Upper lobe of left lung (tissue), 6 donors: ENCODE data around the gene REELD1. TPM values are rescaled to one million over a fixed set of nuclear protein-coding genes. Genes with fewer than 3 reads are reported as not detected.

Experiments used
- ATAC-seq, 2 donors: fragments of 200-7000 bp; cut with Tn5 transposase; one replicate each; pipeline ENCODE4 v1.9.1; 2022; ENCODE audit warnings: mild to moderate bottlenecking in 2 of 2, moderate library complexity in 2 of 2; ENCODE audit not compliant: low FRiP score in 2 of 2
- DNase-seq, 2 donors: peaks; one replicate each; pipeline ENCODE4 v3.0.0-alpha.2; 2019 to 2020
- H3K27ac ChIP-seq, 4 donors: fragments of 200-600 bp; sonication (generic); one replicate each; pipeline ENCODE4 v1.5.1; 2016 to 2019
- H3K27me3 ChIP-seq, 4 donors: fragments of 200-600 bp; sonication (generic); one replicate each; pipeline ENCODE4 v1.5.1; 2017 to 2019
- H3K36me3 ChIP-seq, 4 donors: fragments of 200-600 bp; sonication (generic); one replicate each; pipeline ENCODE4 v1.5.1; 2016 to 2019
- H3K4me1 ChIP-seq, 4 donors: fragments of 200-600 bp; sonication (generic); one replicate each; pipeline ENCODE4 v1.5.1; 2018 to 2019
- H3K4me3 ChIP-seq, 4 donors: fragments of 200-600 bp; sonication (generic); one replicate each; pipeline ENCODE4 v1.5.1; 2017 to 2019; ENCODE audit warnings: mild to moderate bottlenecking in 2 of 4, moderate library complexity in 1 of 4
- H3K9me3 ChIP-seq, 4 donors: fragments of 200-600 bp; sonication (generic); one replicate each; pipeline ENCODE4 v1.5.1; 2018 to 2019
- CTCF ChIP-seq, 6 experiments: fragments of 450-650 bp in 4 of 6; fragments of 200-600 bp in 2 of 6; sonication (generic) in 2 of 6; IDR thresholded peaks; one replicate each; pipeline ENCODE4 v1.5.1; 2016 to 2019; ENCODE audit warnings: antibody characterized with exemption in 6 of 6
- EP300 ChIP-seq, 4 donors: sonication (generic); formaldehyde crosslinking; IDR thresholded peaks; one replicate each; pipeline ENCODE4 v1.5.1; 2017; ENCODE audit warnings: antibody characterized with exemption in 4 of 4, control low read depth in 2 of 4
- POLR2A ChIP-seq, 4 donors: fragments of 450-650 bp; IDR thresholded peaks; one replicate each; pipeline ENCODE4 v1.5.1; 2016 to 2017; ENCODE audit warnings: antibody characterized with exemption in 4 of 4, mild to moderate bottlenecking in 2 of 4
- POLR2AphosphoS5 ChIP-seq, 2 donors: sonication (generic); formaldehyde crosslinking; IDR thresholded peaks; one replicate each; pipeline ENCODE4 v1.5.1; 2017; ENCODE audit warnings: antibody characterized with exemption in 2 of 2
- WGBS, 2 donors: methylation state at CpG; one replicate each; pipeline ENCODE4 v1.1.5; 2017 to 2018; 5-methylcytosine and 5-hydroxymethylcytosine counted together
- total RNA-seq, 6 donors: library from RNA; depleted of rRNA in 4 of 6; stranded (reverse); fragments of >200 nt in 4 of 6; gene quantifications; one replicate each; pipeline versions ENCODE4 v1.1.0 to v1.2.1, GENCODE V29; 2016 to 2021
- donor health status: DM: no; HTN: no; CAD: no; lungs with moderate emphysema.
- donor health status: DM: no; HTN: yes; CAD: no; lungs with severe emphysema.

REELD1 gene
- total RNA-seq, 6 donors from 2014 or later, result 0.26 to 2.1 (median 0.73) TPM

- whole genome bisulfite sequencing, 2 donors, result 75 to 77% methylated on average over 7 of the region's 7 CpGs
- Histone ChIP-seq H3K9me3 (no peaks in the 10 kb centered on the region), H3K27me3 (no peaks in the 10 kb centered on the region), H3K27ac (no peak overlapping the region), H3K4me1 (no peaks in the 10 kb centered on the region), H3K4me3 (no peak overlapping the region), H3K36me3 (no peaks in the 10 kb centered on the region)
- TF ChIP-seq POLR2AphosphoS5 (IDR thresholded peaks at IDR 0.05) (no peak), POLR2A (IDR thresholded peaks at IDR 0.05) (no peak), EP300 (IDR thresholded peaks at IDR 0.05) (no peak), CTCF (IDR thresholded peaks at IDR 0.05) (no peak)
- DNase-seq (no peak), ATAC-seq (no peak)
Observed at GRCh38 chr4:146211440-146211839, 2.9 kb upstream of the REELD1 start.

GRCh38 chr4:146212781-146213180 lies 1.6 kb upstream of the REELD1 start:
- WGBS, 2 donors, result 95 to 96% methylated on average over 9 of the region's 9 CpGs
- H3K9me3 ChIP-seq, result no peaks in the 10 kb centered on the region
- ATAC-seq (no peak), DNase-seq (peak in 1 of 2 donors; percentile 8)
- H3K4me3 ChIP-seq, result no peak overlapping the region
- H3K36me3 ChIP-seq, result no peaks in the 10 kb centered on the region
- H3K27me3 ChIP-seq, result no peaks in the 10 kb centered on the region
- no peak overlapping the region for H3K27ac ChIP-seq
- H3K4me1 ChIP-seq, result no peaks in the 10 kb centered on the region
- TF ChIP-seq EP300 (IDR thresholded peaks at IDR 0.05) (no peak), CTCF (IDR thresholded peaks at IDR 0.05) (no peak), POLR2A (IDR thresholded peaks at IDR 0.05) (no peak), POLR2AphosphoS5 (IDR thresholded peaks at IDR 0.05) (no peak)

- H3K9me3 ChIP-seq, result no peaks in the 10 kb centered on the region
- ATAC-seq, result peak in 1 of 2 donors; percentile 66
- H3K36me3 ChIP-seq, result no peaks in the 10 kb centered on the region
- no peaks in the 10 kb centered on the region for H3K4me1 ChIP-seq
- no peak overlapping the region for H3K4me3 ChIP-seq
- no peak for DNase-seq
- H3K27ac ChIP-seq, result no peak overlapping the region
- TF ChIP-seq EP300 (IDR thresholded peaks at IDR 0.05) (no peak), POLR2A (IDR thresholded peaks at IDR 0.05) (no peak), CTCF (IDR thresholded peaks at IDR 0.05) (no peak), POLR2AphosphoS5 (IDR thresholded peaks at IDR 0.05) (no peak)
- H3K27me3 ChIP-seq, result no peaks in the 10 kb centered on the region
- 68 to 72% methylated on average over 8 of the region's 8 CpGs for WGBS, 2 donors
Observed at GRCh38 chr4:146222313-146222712, 8.0 kb downstream of the REELD1 start.

- ATAC-seq (peak in 1 of 2 donors; percentile 35), DNase-seq (no peak)
- Histone ChIP-seq H3K4me1 (no peaks in the 10 kb centered on the region), H3K4me3 (no peak overlapping the region), H3K36me3 (no peaks in the 10 kb centered on the region), H3K9me3 (no peaks in the 10 kb centered on the region), H3K27me3 (no peaks in the 10 kb centered on the region), H3K27ac (no peak overlapping the region)
- 53 to 63% methylated on average over 8 of the region's 8 CpGs for WGBS, 2 donors
- TF ChIP-seq EP300 (IDR thresholded peaks at IDR 0.05) (no peak), POLR2A (IDR thresholded peaks at IDR 0.05) (no peak), CTCF (IDR thresholded peaks at IDR 0.05) (no peak), POLR2AphosphoS5 (IDR thresholded peaks at IDR 0.05) (no peak)
Observed at GRCh38 chr4:146224326-146224966, 10.1 kb downstream of the REELD1 start.

- Histone ChIP-seq H3K9me3 (peaks cover 0 to 11% (median 9%) of the 10 kb centered on the region in 4 donors), H3K4me3 (no peak overlapping the region), H3K36me3 (no peaks in the 10 kb centered on the region), H3K27ac (no peak overlapping the region), H3K27me3 (no peaks in the 10 kb centered on the region), H3K4me1 (peaks cover 0 to 2% (median 0%) of the 10 kb centered on the region in 4 donors)
- DNase-seq (no peak), ATAC-seq (no peak)
- TF ChIP-seq POLR2AphosphoS5 (IDR thresholded peaks at IDR 0.05) (no peak), CTCF (IDR thresholded peaks at IDR 0.05) (no peak), EP300 (IDR thresholded peaks at IDR 0.05) (no peak), POLR2A (IDR thresholded peaks at IDR 0.05) (no peak)
Observed at GRCh38 chr4:146229406-146229805, 15.1 kb downstream of the REELD1 start.
